HG03354 (cell line): ENCODE results near the gene EPB41L4B.
"Not testable (repeated sequence)": the region's sequence is repeated elsewhere in the genome, so short reads cannot be mapped to it uniquely, and the experiment has no call there.

Experiments used
- ATAC-seq: cut with Tn5 transposase; IDR thresholded peaks from one replicate; pipeline ENCODE4 v1.9.1; 2021; ENCODE audit warnings: mild to moderate bottlenecking; ENCODE audit not compliant: unreplicated experiment, poor library complexity, severe bottlenecking

Gene EPB41L4B

GRCh38 chr9:109303900-109304299 lies 17.0 kb downstream of the EPB41L4B start:
- ATAC-seq: no peak

GRCh38 chr9:109302606-109303005 lies 18.3 kb downstream of the EPB41L4B start:
- ATAC-seq: no peak

- ATAC-seq: no peak
These were observed 19.8 kb downstream of the EPB41L4B start for GRCh38 chr9:109301012-109301411.

- ATAC-seq: no peak
These were observed 21.0 kb downstream of the EPB41L4B start for GRCh38 chr9:109299891-109300290.

GRCh38 chr9:109297899-109298298 lies 23.0 kb downstream of the EPB41L4B start:
- no peak for ATAC-seq

- no peak for ATAC-seq
These were observed 25.4 kb downstream of the EPB41L4B start for GRCh38 chr9:109295221-109296130.

- no peak for ATAC-seq
These were observed 30.5 kb downstream of the EPB41L4B start for GRCh38 chr9:109290385-109290784.

GRCh38 chr9:109289931-109290330 lies 30.9 kb downstream of the EPB41L4B start:
- no peak for ATAC-seq

- ATAC-seq: no peak
These were observed 31.7 kb downstream of the EPB41L4B start for GRCh38 chr9:109289186-109289585.

GRCh38 chr9:109286981-109287380 lies 33.9 kb downstream of the EPB41L4B start:
- no peak for ATAC-seq

- ATAC-seq: no peak
These were observed 34.3 kb downstream of the EPB41L4B start for GRCh38 chr9:109286571-109286977.

- ATAC-seq: not testable (repeated sequence)
These were observed 37.2 kb downstream of the EPB41L4B start for GRCh38 chr9:109283672-109284071.

- no peak for ATAC-seq
These were observed 37.8 kb downstream of the EPB41L4B start for GRCh38 chr9:109283012-109283411.

- no peak for ATAC-seq
These were observed 38.6 kb downstream of the EPB41L4B start for GRCh38 chr9:109282302-109282701.

GRCh38 chr9:109281518-109281917 lies 39.3 kb downstream of the EPB41L4B start:
- no peak for ATAC-seq

- no peak for ATAC-seq
These were observed 42.0 kb downstream of the EPB41L4B start for GRCh38 chr9:109278848-109279247.

- no peak for ATAC-seq
These were observed 42.6 kb downstream of the EPB41L4B start for GRCh38 chr9:109278216-109278615.

GRCh38 chr9:109277451-109277850 lies 43.4 kb downstream of the EPB41L4B start:
- ATAC-seq: no peak

GRCh38 chr9:109276469-109277440 lies 44.1 kb downstream of the EPB41L4B start:
- ATAC-seq: no peak
